Sigmoid colon (tissue), 3 donors: ENCODE data around the gene IL1RAPL1.

ENCODE experiments used
- POLR2A ChIP-seq, 2 donors: fragments of 450-650 bp; IDR thresholded peaks; one replicate each; pipeline ENCODE4 v1.6.1; 2016; ENCODE audit warnings: antibody characterized with exemption in 2 of 2, mild to moderate bottlenecking in 2 of 2, moderate library complexity in 2 of 2
- TF ChIP-seq, protein P1 (sequence below), 4 experiments: fragments of 450-650 bp in 3 of 4; fragments of 200-600 bp in 1 of 4; IDR thresholded peaks; one replicate each; pipeline ENCODE4 v1.5.1; 2016 to 2019; ENCODE audit warnings: antibody characterized with exemption in 4 of 4, mild to moderate bottlenecking in 3 of 4, moderate library complexity in 2 of 4

DNA sequence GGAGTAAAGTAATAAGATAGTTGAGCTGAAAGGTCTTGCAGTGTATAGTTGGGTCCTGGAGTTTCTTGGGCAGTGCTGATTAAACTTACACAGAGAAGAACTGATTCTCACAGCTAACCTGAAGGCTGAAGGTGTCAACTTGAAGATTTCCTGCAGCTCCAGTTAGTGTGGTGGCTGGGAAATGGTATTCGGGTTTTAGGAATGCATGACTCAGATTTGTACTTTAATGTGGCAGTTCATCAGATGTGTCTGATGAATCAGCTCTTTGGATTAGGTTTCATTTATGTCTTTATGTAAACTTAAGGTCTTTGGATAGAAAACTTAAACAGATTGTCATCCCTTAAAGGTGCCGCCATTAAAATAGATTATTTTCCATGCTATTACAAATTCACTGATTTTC is 200.0 kb downstream of the IL1RAPL1 start:
- TF ChIP-seq POLR2A (IDR thresholded peaks at IDR 0.05): no peak
- TF ChIP-seq, protein P1, sequence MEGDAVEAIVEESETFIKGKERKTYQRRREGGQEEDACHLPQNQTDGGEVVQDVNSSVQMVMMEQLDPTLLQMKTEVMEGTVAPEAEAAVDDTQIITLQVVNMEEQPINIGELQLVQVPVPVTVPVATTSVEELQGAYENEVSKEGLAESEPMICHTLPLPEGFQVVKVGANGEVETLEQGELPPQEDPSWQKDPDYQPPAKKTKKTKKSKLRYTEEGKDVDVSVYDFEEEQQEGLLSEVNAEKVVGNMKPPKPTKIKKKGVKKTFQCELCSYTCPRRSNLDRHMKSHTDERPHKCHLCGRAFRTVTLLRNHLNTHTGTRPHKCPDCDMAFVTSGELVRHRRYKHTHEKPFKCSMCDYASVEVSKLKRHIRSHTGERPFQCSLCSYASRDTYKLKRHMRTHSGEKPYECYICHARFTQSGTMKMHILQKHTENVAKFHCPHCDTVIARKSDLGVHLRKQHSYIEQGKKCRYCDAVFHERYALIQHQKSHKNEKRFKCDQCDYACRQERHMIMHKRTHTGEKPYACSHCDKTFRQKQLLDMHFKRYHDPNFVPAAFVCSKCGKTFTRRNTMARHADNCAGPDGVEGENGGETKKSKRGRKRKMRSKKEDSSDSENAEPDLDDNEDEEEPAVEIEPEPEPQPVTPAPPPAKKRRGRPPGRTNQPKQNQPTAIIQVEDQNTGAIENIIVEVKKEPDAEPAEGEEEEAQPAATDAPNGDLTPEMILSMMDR (IDR thresholded peaks at IDR 0.05): no peak
